Skeletal muscle tissue (tissue), 4 donors: ENCODE results near the gene HSP90AB1. TPM values are rescaled to one million over a fixed set of nuclear protein-coding genes. Genes with fewer than 3 reads are reported as not detected.

Experiments used
- H3K27ac ChIP-seq: one replicate; pipeline ENCODE4 v1.7.0; 2013; ENCODE audit warnings: mild to moderate bottlenecking, low read depth, low read length, inconsistent platforms
- H3K27me3 ChIP-seq, 3 donors: one replicate each; pipeline ENCODE4 v1.7.0; 2013; ENCODE audit warnings: low read length in 3 of 3; ENCODE audit not compliant: control insufficient read depth in 3 of 3, insufficient read depth in 3 of 3
- H3K36me3 ChIP-seq, 3 donors: one replicate each; pipeline ENCODE4 v1.7.0; 2013; ENCODE audit warnings: low read length in 3 of 3; ENCODE audit not compliant: control insufficient read depth in 3 of 3, insufficient read depth in 3 of 3
- H3K4me1 ChIP-seq, 3 donors: one replicate each; pipeline ENCODE4 v1.7.0; 2013; ENCODE audit warnings: low read length in 3 of 3, mild to moderate bottlenecking in 3 of 3; ENCODE audit not compliant: control insufficient read depth in 3 of 3, insufficient read depth in 3 of 3
- H3K4me3 ChIP-seq, 3 donors: one replicate each; pipeline ENCODE4 v1.7.0; 2013; ENCODE audit warnings: low read length in 3 of 3
- H3K9ac ChIP-seq, 3 donors: one replicate each; pipeline ENCODE4 v1.7.0; 2013; ENCODE audit warnings: low read length in 3 of 3, mild to moderate bottlenecking in 3 of 3, moderate library complexity in 2 of 3, low read depth in 1 of 3
- H3K9me3 ChIP-seq, 3 donors: one replicate each; pipeline ENCODE4 v1.7.0; 2013; ENCODE audit warnings: low read length in 3 of 3; ENCODE audit not compliant: control insufficient read depth in 3 of 3
- total RNA-seq: library from RNA; depleted of rRNA; stranded (reverse); fragments of >200 nt; gene quantifications from one replicate; pipeline ENCODE4 v1.2.3, GENCODE V29; 2014
- donor health status: Osteomylitis.

Gene HSP90AB1
- total RNA-seq, 1 donor from 2014 or later, result 474 TPM

DNA sequence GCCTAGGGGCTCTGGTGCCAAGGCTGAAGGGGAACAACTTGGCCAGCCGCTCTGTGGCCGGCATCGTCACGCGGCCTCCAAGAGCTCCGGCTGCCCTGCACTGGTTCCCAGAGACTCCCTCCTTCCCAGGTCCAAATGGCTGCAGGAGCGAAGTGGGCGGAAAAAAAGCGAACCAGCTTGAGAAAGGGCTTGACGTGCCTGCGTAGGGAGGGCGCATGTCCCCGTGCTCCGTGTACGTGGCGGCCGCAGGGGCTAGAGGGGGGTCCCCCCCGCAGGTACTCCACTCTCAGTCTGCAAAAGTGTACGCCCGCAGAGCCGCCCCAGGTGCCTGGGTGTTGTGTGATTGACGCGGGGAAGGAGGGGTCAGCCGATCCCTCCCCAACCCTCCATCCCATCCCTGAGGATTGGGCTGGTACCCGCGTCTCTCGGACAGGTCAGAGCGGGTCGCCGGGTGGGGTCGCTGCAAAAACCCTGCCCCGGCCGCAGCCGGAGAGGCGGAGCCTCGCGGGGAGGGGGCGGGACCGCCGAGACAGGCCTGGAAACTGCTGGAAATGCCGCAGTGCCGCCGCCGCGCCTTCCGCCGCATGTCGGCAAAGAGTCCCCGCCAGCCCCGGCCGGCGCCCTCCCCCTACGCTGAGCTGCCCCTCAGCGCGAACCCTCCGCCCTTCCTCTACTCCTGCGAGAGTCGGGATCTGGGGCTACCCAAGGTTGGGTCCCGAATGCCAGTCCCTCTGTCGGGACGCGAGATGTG is 814 bp upstream of the HSP90AB1 start:
- Histone ChIP-seq H3K27ac (peak overlapping the region; percentile 99), H3K4me1 (peaks cover 22 to 47% (median 25%) of the 10 kb centered on the region in 3 donors), H3K9me3 (no peaks in the 10 kb centered on the region), H3K9ac (peak overlapping the region; percentile 93 to 99 (median 95)), H3K27me3 (no peaks in the 10 kb centered on the region), H3K4me3 (peak overlapping the region; percentile 86 to 100 (median 94)), H3K36me3 (peaks cover 20 to 25% (median 25%) of the 10 kb centered on the region in 3 donors)

DNA sequence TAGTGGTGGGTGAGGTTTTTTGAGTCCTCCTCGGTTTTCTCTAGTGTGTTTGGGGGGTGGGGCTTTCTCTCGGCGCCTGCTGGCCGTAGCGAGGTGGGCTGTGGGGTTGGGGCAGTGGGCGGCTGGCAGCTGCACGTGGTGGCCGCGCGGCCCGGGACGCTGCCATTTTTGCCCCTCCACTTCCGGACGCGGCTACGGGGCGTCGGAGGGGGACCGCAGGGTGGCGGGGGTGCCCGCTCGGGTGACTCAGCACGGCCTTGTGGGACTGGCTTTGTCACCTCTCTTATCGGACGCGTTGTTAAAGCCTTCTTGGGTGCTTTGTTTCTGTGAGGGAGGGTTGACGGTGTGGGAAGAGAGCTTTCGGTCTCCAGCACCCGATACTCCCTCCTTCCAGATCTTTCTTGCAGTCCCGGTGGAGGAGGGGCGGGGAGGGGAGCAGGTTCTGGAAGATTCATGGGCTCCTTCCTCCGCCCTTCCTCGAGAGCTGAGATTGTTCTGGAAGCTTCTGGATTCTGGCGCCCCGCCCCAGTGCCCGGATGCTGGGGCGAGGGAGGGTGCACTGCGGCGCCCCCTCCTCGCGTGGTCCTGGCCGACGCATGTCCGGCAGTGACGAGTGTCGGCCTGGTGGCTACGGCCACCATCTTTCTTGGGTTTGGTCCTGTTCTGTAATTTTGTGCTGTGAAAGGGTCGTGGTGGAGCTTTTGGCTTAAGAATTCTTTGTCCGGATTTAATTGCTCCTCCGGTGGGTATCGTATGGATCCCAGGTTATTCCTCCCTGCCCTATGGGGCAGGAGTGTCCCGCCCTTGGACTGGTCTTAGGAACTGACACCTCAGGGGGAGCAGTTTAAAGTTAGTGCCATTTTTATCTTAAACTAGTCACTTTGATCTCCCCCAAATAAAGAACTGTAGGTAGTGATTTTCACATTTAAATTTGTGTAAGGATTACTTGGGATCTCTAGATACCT is 719 bp downstream of the HSP90AB1 start:
- no peaks in the 10 kb centered on the region for H3K27me3 ChIP-seq
- peaks cover 33 to 39% (median 37%) of the 10 kb centered on the region in 3 donors for H3K36me3 ChIP-seq
- H3K9ac ChIP-seq, result peak overlapping the region; percentile 93 to 99 (median 95)
- peak overlapping the region; percentile 99 for H3K27ac ChIP-seq
- no peaks in the 10 kb centered on the region for H3K9me3 ChIP-seq
- H3K4me3 ChIP-seq, result peak overlapping the region; percentile 86 to 100 (median 94)
- H3K4me1 ChIP-seq, result peaks cover 22 to 47% (median 32%) of the 10 kb centered on the region in 3 donors

DNA sequence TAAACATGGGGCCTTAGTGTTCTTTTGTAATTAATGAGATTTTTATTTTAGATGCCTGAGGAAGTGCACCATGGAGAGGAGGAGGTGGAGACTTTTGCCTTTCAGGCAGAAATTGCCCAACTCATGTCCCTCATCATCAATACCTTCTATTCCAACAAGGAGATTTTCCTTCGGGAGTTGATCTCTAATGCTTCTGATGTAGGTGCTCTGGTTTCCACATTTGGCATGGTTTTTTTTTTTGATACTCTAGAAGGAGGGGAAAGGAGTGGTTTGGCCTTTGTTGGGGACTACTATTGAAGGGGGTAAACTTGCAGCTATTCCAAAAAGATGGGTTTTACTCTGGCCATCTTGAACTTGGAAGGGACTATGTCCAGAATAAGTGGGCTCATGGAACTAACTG is 1.7 kb downstream of the HSP90AB1 start:
- H3K27me3 ChIP-seq, result no peaks in the 10 kb centered on the region
- H3K4me3 ChIP-seq, result peak overlapping the region; percentile 24 to 100 (median 86)
- peak overlapping the region; percentile 99 for H3K27ac ChIP-seq
- H3K4me1 ChIP-seq, result peaks cover 22 to 51% (median 32%) of the 10 kb centered on the region in 3 donors
- peak overlapping the region in 2 of 3 donors; percentile 4 to 93 for H3K9ac ChIP-seq
- H3K9me3 ChIP-seq, result no peaks in the 10 kb centered on the region
- H3K36me3 ChIP-seq, result peaks cover 43 to 48% (median 47%) of the 10 kb centered on the region in 3 donors

DNA sequence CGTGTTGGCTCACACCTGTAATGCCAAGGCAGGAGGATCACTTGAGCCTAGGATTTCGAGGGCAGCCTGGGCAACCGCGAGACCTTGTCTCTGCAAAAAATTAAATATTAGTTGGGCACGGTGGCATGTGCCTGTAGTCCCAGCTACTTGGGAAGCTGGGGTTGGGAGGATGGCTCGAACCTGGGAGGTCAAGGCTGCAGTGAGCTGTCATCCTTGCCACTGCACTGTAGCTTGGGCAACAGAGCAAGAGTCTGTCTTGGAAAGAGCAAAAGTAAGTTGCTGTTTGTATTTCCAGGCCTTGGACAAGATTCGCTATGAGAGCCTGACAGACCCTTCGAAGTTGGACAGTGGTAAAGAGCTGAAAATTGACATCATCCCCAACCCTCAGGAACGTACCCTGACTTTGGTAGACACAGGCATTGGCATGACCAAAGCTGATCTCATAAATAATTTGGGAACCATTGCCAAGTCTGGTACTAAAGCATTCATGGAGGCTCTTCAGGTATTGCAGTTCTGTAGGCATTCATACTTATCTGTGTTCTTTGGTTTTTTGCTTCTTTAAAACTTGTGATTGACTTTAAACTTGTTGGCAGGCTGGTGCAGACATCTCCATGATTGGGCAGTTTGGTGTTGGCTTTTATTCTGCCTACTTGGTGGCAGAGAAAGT is 2.3 kb downstream of the HSP90AB1 start:
- Histone ChIP-seq H3K27ac (peak overlapping the region; percentile 99), H3K4me1 (peaks cover 22 to 53% (median 32%) of the 10 kb centered on the region in 3 donors), H3K9ac (peak overlapping the region in 1 of 3 donors; percentile 4), H3K36me3 (peaks cover 45 to 55% (median 53%) of the 10 kb centered on the region in 3 donors), H3K4me3 (peak overlapping the region; percentile 24 to 100 (median 86)), H3K9me3 (no peaks in the 10 kb centered on the region), H3K27me3 (no peaks in the 10 kb centered on the region)

DNA sequence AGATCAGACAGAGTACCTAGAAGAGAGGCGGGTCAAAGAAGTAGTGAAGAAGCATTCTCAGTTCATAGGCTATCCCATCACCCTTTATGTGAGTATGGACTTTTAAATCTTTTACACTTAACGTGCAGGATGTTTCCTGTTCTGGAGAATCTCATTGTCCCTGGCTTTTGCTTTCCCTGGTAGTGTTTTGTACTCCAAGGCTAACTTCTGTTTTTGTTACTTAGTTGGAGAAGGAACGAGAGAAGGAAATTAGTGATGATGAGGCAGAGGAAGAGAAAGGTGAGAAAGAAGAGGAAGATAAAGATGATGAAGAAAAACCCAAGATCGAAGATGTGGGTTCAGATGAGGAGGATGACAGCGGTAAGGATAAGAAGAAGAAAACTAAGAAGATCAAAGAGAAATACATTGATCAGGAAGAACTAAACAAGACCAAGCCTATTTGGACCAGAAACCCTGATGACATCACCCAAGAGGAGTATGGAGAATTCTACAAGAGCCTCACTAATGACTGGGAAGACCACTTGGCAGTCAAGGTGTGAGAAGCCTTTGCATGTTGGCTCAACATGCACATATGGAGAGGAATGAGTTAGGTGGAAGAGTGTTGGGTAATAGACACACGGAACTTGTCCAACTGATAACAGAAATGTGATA is 3.3 kb downstream of the HSP90AB1 start:
- Histone ChIP-seq H3K27ac (no peak overlapping the region), H3K4me3 (no peak overlapping the region), H3K36me3 (peaks cover 55 to 64% (median 63%) of the 10 kb centered on the region in 3 donors), H3K4me1 (peaks cover 25 to 59% (median 32%) of the 10 kb centered on the region in 3 donors), H3K9me3 (no peaks in the 10 kb centered on the region), H3K9ac (no peak overlapping the region), H3K27me3 (no peaks in the 10 kb centered on the region)

DNA sequence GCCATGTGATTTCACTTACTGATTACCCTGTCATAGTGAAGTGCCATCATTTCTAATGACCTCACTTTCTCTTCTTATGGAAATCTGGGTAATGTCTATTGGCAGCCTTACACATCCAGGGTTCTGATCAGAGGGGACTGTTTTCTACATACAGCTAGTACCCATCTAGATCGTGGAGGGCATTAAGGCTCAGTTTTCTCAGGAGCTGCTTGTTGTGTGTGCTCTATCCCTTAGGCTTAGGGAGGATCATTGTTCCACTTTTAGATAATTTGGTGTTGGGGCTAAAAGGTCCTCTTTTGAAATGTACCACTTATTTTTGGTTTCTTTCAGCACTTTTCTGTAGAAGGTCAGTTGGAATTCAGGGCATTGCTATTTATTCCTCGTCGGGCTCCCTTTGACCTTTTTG is 3.8 kb downstream of the HSP90AB1 start:
- H3K4me1 ChIP-seq, result peaks cover 20 to 58% (median 26%) of the 10 kb centered on the region in 3 donors
- no peak overlapping the region for H3K9ac ChIP-seq
- H3K9me3 ChIP-seq, result no peaks in the 10 kb centered on the region
- H3K36me3 ChIP-seq, result peaks cover 60 to 69% (median 64%) of the 10 kb centered on the region in 3 donors
- no peak overlapping the region for H3K4me3 ChIP-seq
- no peaks in the 10 kb centered on the region for H3K27me3 ChIP-seq
- H3K27ac ChIP-seq, result no peak overlapping the region

DNA sequence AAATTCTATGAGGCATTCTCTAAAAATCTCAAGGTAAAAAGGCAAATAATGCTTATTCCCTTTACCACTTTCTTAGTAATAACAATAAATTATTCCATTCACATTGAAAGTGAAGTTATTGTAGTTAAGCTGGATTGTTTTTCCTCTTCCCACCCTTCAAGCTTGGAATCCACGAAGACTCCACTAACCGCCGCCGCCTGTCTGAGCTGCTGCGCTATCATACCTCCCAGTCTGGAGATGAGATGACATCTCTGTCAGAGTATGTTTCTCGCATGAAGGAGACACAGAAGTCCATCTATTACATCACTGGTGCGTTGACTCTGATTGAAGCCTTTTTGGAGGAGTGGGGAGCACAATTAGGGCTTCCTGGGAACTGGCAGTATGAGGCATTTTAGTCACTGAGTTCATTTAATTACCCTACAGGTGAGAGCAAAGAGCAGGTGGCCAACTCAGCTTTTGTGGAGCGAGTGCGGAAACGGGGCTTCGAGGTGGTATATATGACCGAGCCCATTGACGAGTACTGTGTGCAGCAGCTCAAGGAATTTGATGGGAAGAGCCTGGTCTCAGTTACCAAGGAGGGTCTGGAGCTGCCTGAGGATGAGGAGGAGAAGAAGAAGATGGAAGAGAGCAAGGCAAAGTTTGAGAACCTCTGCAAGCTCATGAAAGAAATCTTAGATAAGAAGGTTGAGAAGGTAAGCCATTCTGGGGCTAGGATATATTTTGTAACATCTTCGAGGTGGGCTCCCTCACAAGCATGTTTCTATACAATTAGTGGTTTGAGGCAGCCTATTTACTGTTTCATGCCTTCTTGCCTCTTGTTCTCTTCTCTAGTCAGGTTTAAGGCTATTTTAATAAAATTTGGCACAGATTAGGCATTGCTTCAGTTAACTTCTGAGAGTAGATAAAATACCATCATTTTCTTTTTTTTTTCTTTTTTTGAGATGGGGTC is 4.9 kb downstream of the HSP90AB1 start:
- Histone ChIP-seq H3K36me3 (peaks cover 62 to 71% (median 64%) of the 10 kb centered on the region in 3 donors), H3K9me3 (no peaks in the 10 kb centered on the region), H3K27ac (no peak overlapping the region), H3K4me1 (peaks cover 29 to 65% (median 34%) of the 10 kb centered on the region in 3 donors), H3K4me3 (no peak overlapping the region), H3K27me3 (no peaks in the 10 kb centered on the region), H3K9ac (no peak overlapping the region)

DNA sequence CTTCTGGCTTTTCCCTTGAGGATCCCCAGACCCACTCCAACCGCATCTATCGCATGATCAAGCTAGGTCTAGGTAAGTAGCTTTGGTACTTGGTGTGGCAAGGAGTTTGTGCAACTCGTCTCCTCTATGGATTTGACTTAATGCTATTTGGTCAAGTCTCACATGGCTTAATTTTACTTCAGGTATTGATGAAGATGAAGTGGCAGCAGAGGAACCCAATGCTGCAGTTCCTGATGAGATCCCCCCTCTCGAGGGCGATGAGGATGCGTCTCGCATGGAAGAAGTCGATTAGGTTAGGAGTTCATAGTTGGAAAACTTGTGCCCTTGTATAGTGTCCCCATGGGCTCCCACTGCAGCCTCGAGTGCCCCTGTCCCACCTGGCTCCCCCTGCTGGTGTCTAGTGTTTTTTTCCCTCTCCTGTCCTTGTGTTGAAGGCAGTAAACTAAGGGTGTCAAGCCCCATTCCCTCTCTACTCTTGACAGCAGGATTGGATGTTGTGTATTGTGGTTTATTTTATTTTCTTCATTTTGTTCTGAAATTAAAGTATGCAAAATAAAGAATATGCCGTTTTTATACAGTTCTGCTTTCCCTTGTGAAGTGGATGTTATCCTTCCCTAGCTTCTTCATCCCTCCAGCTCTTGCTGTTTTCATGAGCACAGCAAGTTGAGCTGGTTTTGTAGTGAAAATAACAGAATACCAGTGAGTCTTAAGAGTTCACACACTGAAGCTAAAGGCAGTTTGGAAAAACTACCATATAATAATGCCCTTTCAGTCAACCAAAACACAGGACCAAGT is 6.6 kb downstream of the HSP90AB1 start:
- H3K9ac ChIP-seq, result no peak overlapping the region
- H3K27me3 ChIP-seq, result no peaks in the 10 kb centered on the region
- peaks cover 33 to 61% (median 36%) of the 10 kb centered on the region in 3 donors for H3K4me1 ChIP-seq
- no peak overlapping the region for H3K4me3 ChIP-seq
- H3K27ac ChIP-seq, result no peak overlapping the region
- peaks cover 58 to 71% (median 64%) of the 10 kb centered on the region in 3 donors for H3K36me3 ChIP-seq
- no peaks in the 10 kb centered on the region for H3K9me3 ChIP-seq
